HG02571 (cell line): ENCODE data around the gene SLC12A5.

Source experiments
- ATAC-seq: cut with Tn5 transposase; IDR thresholded peaks from one replicate; pipeline ENCODE4 v1.9.1; 2021; ENCODE audit warnings: mild to moderate bottlenecking, moderate library complexity; ENCODE audit not compliant: unreplicated experiment

SLC12A5 gene

GRCh38 chr20:46006022-46006705, 22.9 kb upstream of the SLC12A5 start:
- no peak for ATAC-seq

- no peak for ATAC-seq
Observed at GRCh38 chr20:46006964-46007363, 22.1 kb upstream of the SLC12A5 start.

GRCh38 chr20:46007671-46008070, 21.3 kb upstream of the SLC12A5 start:
- no peak for ATAC-seq

- no peak for ATAC-seq
Observed at GRCh38 chr20:46009816-46010215, 19.2 kb upstream of the SLC12A5 start.

GRCh38 chr20:46010491-46011391, 18.3 kb upstream of the SLC12A5 start:
- no peak for ATAC-seq

GRCh38 chr20:46011631-46012482, 17.2 kb upstream of the SLC12A5 start:
- no peak for ATAC-seq

GRCh38 chr20:46012921-46013320, 16.1 kb upstream of the SLC12A5 start:
- no peak for ATAC-seq

GRCh38 chr20:46013322-46013828, 15.6 kb upstream of the SLC12A5 start:
- no peak for ATAC-seq

- no peak for ATAC-seq
Observed at GRCh38 chr20:46013829-46014516, 15.0 kb upstream of the SLC12A5 start.

- ATAC-seq: no peak
Observed at GRCh38 chr20:46014517-46015396, 14.3 kb upstream of the SLC12A5 start.

- ATAC-seq: no peak
Observed at GRCh38 chr20:46017272-46017671, 11.7 kb upstream of the SLC12A5 start.

GRCh38 chr20:46018112-46018511, 10.9 kb upstream of the SLC12A5 start:
- ATAC-seq: no peak

- ATAC-seq: no peak
Observed at GRCh38 chr20:46018611-46019010, 10.4 kb upstream of the SLC12A5 start.

GRCh38 chr20:46020555-46020954, 8.5 kb upstream of the SLC12A5 start:
- no peak for ATAC-seq

- no peak for ATAC-seq
Observed at GRCh38 chr20:46021361-46022359, 7.4 kb upstream of the SLC12A5 start.

GRCh38 chr20:46022411-46023147, 6.4 kb upstream of the SLC12A5 start:
- ATAC-seq: no peak

GRCh38 chr20:46023148-46023484, 5.9 kb upstream of the SLC12A5 start:
- ATAC-seq: no peak

GRCh38 chr20:46023999-46024398, 5.0 kb upstream of the SLC12A5 start:
- ATAC-seq: no peak
